Measurements from ENCODE around the gene OR2G3. TPM values are rescaled to one million over a fixed set of nuclear protein-coding genes. Genes with fewer than 3 reads are reported as not detected.

The OR2G3 gene
- total and polyA plus RNA-seq, 2 of the 4 experiments (the other 2 are of a cell fraction) = not detected

GRCh38 chr1:247574664-247575063 lies 30.7 kb upstream of the OR2G3 start:
- in situ Hi-C loops (cut with MboI; ENCODE audit: low sequenced_read_pairs) = no loop called here
- intact Hi-C loops (cut with micrococcal nuclease) = no loop called here
- CTCF ChIA-PET = no interaction called here

More at GRCh38 chr1:247574664-247575063, 30.7 kb upstream of the OR2G3 start:
- Histone ChIP-seq H3K9ac (ENCODE audit: low read depth, low read length) (no peak overlapping the region), H4K5ac (ENCODE audit: low read depth, low read length) (no peak overlapping the region), H3K9me1 (ENCODE audit: insufficient read depth, low read length) (no peaks in the 10 kb centered on the region), H2BK5ac (ENCODE audit: low read depth, low read length, poor library complexity, severe bottlenecking) (no peak overlapping the region), H4K91ac (ENCODE audit: insufficient read depth, low read depth, low read length) (no peak overlapping the region), H2BK15ac (ENCODE audit: low read depth, low read length) (no peak overlapping the region), H3K56ac (ENCODE audit: extremely low read depth, insufficient read depth, low read length) (no peak overlapping the region), H2AK9ac (replicated peaks; ENCODE audit: low read depth, low read length, poor library complexity) (no peak overlapping the region), H2AK5ac (ENCODE audit: low read depth, low read length) (no peak overlapping the region), H3K14ac (replicated peaks; ENCODE audit: low read depth, low read length) (no peak overlapping the region), H4K20me1 (ENCODE audit: insufficient read depth, low read length) (no peaks in the 10 kb centered on the region), H2BK20ac (ENCODE audit: low read depth, low read length) (no peak overlapping the region), H3K4me3 (ENCODE audit: insufficient read depth, low read depth, low read length) (no peak overlapping the region), H3K36me3 (ENCODE audit: control insufficient read depth, insufficient read depth, low read length) (no peaks in the 10 kb centered on the region), H3K4me2 (ENCODE audit: low read depth, low read length) (no peak overlapping the region), H3K4ac (ENCODE audit: low read depth, low read length) (no peak overlapping the region), H3K79me1 (ENCODE audit: low read depth in 1 of 2, low read length in 2 of 2) (no peaks in the 10 kb centered on the region), H3K4me1 (ENCODE audit: control insufficient read depth, insufficient read depth, low read length) (no peaks in the 10 kb centered on the region), H3K27me3 (ENCODE audit: control insufficient read depth, insufficient read depth, low read length) (no peaks in the 10 kb centered on the region), H2AFZ (replicated peaks; ENCODE audit: low read length, poor library complexity) (no peak overlapping the region), H4K8ac (ENCODE audit: low read depth in 2 of 2, low read length in 2 of 2) (no peak overlapping the region), H2BK120ac (ENCODE audit: low read depth, low read length) (no peak overlapping the region), H3K9me3 (ENCODE audit: control insufficient read depth, insufficient read depth, low read length) (peaks cover 12% of the 10 kb centered on the region), H3K18ac (ENCODE audit: low read depth, low read length) (no peak overlapping the region), H3K27ac (ENCODE audit: insufficient read depth, low read length) (no peak overlapping the region), H3K23ac (ENCODE audit: low read depth, low read length) (no peak overlapping the region)
- no peak for TF ChIP-seq MAFK (IDR thresholded peaks at IDR 0.05; ENCODE audit: low read depth, low read length)
- TF ChIP-seq BHLHE40 (IDR thresholded peaks at IDR 0.05; ENCODE audit: low read depth, low read length) = no peak
- no peak for TF ChIP-seq RAD21 (IDR thresholded peaks at IDR 0.05; ENCODE audit: low read length)
- TF ChIP-seq MXI1 (IDR thresholded peaks at IDR 0.05; ENCODE audit: borderline replicate concordance, low read depth, low read length) = no peak
- TF ChIP-seq ELK1 (IDR thresholded peaks at IDR 0.05; ENCODE audit: borderline replicate concordance, low read depth, low read length) = no peak
- no peak for TF ChIP-seq CEBPB (IDR thresholded peaks at IDR 0.05; ENCODE audit: low read depth, low read length)
- TF ChIP-seq CTCF (conservative IDR thresholded peaks at IDR 0.05; ENCODE audit: low read depth, low read length) = no peak
- no peak for TF ChIP-seq USF2 (IDR thresholded peaks at IDR 0.05; ENCODE audit: low read depth, low read length)
- no peak for TF ChIP-seq CHD1 (IDR thresholded peaks at IDR 0.05; ENCODE audit: low read depth, low read length)
- TF ChIP-seq MAZ (IDR thresholded peaks at IDR 0.05; ENCODE audit: borderline replicate concordance, low read depth, low read length) = no peak
- POLR2A ChIA-PET (ENCODE audit: unreplicated experiment) = no interaction called here
- BruUV-seq (replicated peaks) = no TSS peak
- ATAC-seq (ENCODE audit: low read depth) = no peak
- dilution Hi-C loops (cut with HindIII; ENCODE audit: low sequenced_read_pairs, unreplicated experiment) = no loop called here
- DNase-seq = no peak
